ENCODE measurements around the gene PRKD1. TPM values are rescaled to one million over a fixed set of nuclear protein-coding genes. Genes with fewer than 3 reads are reported as not detected.

PRKD1 gene
- 10 to 100 TPM; 67.2 to 82.9 TPM for total RNA-seq
- polyA plus RNA-seq (ENCODE audit: insufficient read depth, low read depth, low replicate concordance), result 29.9 TPM
- long read RNA-seq, donor 1, partial matches to known transcripts, result 40 of 41 reads
- long read RNA-seq, donor 1, other reads (novel, unspliced or antisense), result 0 of 41 reads
- long read RNA-seq, donor 2, partial matches to known transcripts, result 13 of 13 reads
- long read RNA-seq, donor 2, other reads (novel, unspliced or antisense), result 0 of 13 reads

DNA sequence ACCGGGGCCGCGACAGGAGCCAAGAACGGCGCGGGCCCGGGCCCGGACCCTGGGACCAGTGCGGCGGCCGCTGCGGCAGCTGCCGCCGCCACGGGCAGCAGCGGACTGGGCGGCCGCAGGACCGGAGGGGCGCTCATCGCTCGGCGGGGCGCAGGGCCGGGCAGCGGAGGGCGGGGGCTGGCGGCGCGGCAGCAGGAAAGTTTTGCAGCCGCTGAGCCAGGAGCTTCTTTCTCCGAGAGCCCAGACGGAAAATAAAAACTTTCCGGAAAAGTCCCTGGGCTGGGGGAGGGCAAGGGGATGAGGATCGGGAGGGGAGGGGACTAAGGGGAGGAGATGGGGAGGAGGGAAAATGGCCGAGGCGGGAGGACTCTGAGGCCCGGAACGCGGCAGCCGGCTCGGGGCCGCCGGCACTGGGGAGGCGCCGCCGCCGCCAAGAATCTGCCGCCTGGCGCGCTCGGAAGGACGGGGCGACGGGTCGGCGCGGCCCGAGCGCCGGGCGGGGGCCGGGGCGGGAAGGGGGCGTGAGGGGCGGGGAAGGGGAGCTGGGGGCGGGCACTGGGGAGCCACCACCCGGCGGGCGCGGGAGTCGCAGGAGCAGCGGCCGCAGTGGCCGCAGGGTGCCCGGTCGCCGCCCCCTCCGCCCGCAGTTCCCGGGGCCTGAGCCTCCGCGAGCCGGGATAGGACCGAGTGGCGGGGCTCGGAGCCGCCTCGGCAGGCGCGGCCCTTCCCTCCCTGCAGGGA is at the start of gene PRKD1:
PRKD1 (minus strand) TSS at position 472 of the 741 bp plus-strand sequence.
- H3K27ac ChIP-seq, result peak within 1 kb of the TSS; percentile 70 to 88
- H3K36me3 ChIP-seq (ENCODE audit: low read depth, missing control alignments), result no peaks in the 10 kb centered on the region
- no peak for TF ChIP-seq POLR2A (IDR thresholded peaks at IDR 0.05)
- TF ChIP-seq, protein P1, sequence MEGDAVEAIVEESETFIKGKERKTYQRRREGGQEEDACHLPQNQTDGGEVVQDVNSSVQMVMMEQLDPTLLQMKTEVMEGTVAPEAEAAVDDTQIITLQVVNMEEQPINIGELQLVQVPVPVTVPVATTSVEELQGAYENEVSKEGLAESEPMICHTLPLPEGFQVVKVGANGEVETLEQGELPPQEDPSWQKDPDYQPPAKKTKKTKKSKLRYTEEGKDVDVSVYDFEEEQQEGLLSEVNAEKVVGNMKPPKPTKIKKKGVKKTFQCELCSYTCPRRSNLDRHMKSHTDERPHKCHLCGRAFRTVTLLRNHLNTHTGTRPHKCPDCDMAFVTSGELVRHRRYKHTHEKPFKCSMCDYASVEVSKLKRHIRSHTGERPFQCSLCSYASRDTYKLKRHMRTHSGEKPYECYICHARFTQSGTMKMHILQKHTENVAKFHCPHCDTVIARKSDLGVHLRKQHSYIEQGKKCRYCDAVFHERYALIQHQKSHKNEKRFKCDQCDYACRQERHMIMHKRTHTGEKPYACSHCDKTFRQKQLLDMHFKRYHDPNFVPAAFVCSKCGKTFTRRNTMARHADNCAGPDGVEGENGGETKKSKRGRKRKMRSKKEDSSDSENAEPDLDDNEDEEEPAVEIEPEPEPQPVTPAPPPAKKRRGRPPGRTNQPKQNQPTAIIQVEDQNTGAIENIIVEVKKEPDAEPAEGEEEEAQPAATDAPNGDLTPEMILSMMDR (IDR thresholded peaks at IDR 0.05), result peak in 1 of 3 experiments; percentile 21
- H3K4me3 ChIP-seq, result peak within 1 kb of the TSS; percentile 79 to 83
- 0% methylated on average over 42 to 66 of the region's 91 CpGs for WGBS, 2 donors
- DNase-seq, result peak; percentile 80
- H3K9me3 ChIP-seq, result no peaks in the 10 kb centered on the region
- H3K27me3 ChIP-seq, result no peaks in the 10 kb centered on the region
- H3K4me1 ChIP-seq, result peaks cover 10% of the 10 kb centered on the region
- intact Hi-C loops (cut with DNase I; ENCODE audit: low total_unique reads), result loop anchor here (10.0 kb wide), 1 partner anchor 273 kb away; no protein-coding TSS in a partner anchor

DNA sequence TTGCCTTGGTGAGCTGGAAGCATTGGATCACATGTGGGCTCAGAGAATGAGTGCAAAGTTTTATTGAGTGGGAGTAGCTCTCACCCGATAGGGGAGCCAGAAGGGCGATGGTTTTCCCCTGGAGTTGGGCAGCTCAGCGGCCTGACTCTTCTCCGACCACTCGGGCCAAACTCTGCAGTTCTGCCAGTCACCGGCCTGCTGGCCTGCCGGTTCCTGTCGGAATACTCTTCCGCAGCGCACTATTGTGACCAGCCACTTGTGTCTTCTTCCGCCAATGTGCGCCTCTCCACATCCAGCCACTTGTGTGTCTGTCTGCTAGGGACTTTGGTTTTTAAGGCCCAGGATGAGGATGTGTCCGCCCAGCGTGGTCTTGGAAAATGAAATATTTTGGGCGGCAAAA is 43.5 kb upstream of the PRKD1 start:
- no peaks in the 10 kb centered on the region for H3K4me1 ChIP-seq
- no peak overlapping the region for H3K27ac ChIP-seq
- no peaks in the 10 kb centered on the region for H3K36me3 ChIP-seq (ENCODE audit: low read depth, missing control alignments)
- H3K4me3 ChIP-seq, result peak overlapping the region; percentile 12 to 36
- TF ChIP-seq POLR2A (IDR thresholded peaks at IDR 0.05), result no peak
- TF ChIP-seq, protein P1 (IDR thresholded peaks at IDR 0.05), result no peak
- H3K27me3 ChIP-seq, result no peaks in the 10 kb centered on the region
- intact Hi-C loops (cut with DNase I; ENCODE audit: low total_unique reads), result no loop called here
- no peaks in the 10 kb centered on the region for H3K9me3 ChIP-seq
- 72 to 81% methylated on average over 15 of the region's 15 CpGs for WGBS, 2 donors
- peak; percentile 26 for DNase-seq

GRCh38 chr14:29955087-29955486 is 27.4 kb upstream of the PRKD1 start:
- TF ChIP-seq POLR2A (IDR thresholded peaks at IDR 0.05), result no peak
- TF ChIP-seq, protein P1 (IDR thresholded peaks at IDR 0.05), result no peak
- no peak for DNase-seq

GRCh38 chr14:29953501-29953900 is 25.9 kb upstream of the PRKD1 start:
- Histone ChIP-seq H3K36me3 (ENCODE audit: low read depth, missing control alignments) (no peaks in the 10 kb centered on the region), H3K4me1 (no peaks in the 10 kb centered on the region), H3K4me3 (no peak overlapping the region), H3K27ac (no peak overlapping the region), H3K27me3 (no peaks in the 10 kb centered on the region), H3K9me3 (no peaks in the 10 kb centered on the region)
- DNase-seq, result no peak
- TF ChIP-seq, protein P1 (IDR thresholded peaks at IDR 0.05), result no peak
- no peak for TF ChIP-seq POLR2A (IDR thresholded peaks at IDR 0.05)
- WGBS, 2 donors, result 90 to 91% methylated on average over 6 of the region's 6 CpGs
- intact Hi-C loops (cut with DNase I; ENCODE audit: low total_unique reads), result no loop called here

More at GRCh38 chr14:29955087-29955486, 27.4 kb upstream of the PRKD1 start:
- intact Hi-C loops (cut with DNase I; ENCODE audit: low total_unique reads), result no loop called here
- WGBS, 2 donors, result 80 to 90% methylated on average over 3 of the region's 3 CpGs
- H3K4me1 ChIP-seq, result no peaks in the 10 kb centered on the region
- no peak overlapping the region for H3K27ac ChIP-seq
- H3K27me3 ChIP-seq, result no peaks in the 10 kb centered on the region
- H3K9me3 ChIP-seq, result no peaks in the 10 kb centered on the region
- no peaks in the 10 kb centered on the region for H3K36me3 ChIP-seq (ENCODE audit: low read depth, missing control alignments)
- H3K4me3 ChIP-seq, result no peak overlapping the region
